ENCODE data around the gene PCBP2. TPM values are rescaled to one million over a fixed set of nuclear protein-coding genes. Genes with fewer than 3 reads are reported as not detected.
A peak's percentile ranks its signal among the peaks of the same experiment; 100 is the strongest.

PCBP2 gene
- total RNA-seq, 2 experiments from 2014 or later, result 209 to 1,015 TPM

DNA sequence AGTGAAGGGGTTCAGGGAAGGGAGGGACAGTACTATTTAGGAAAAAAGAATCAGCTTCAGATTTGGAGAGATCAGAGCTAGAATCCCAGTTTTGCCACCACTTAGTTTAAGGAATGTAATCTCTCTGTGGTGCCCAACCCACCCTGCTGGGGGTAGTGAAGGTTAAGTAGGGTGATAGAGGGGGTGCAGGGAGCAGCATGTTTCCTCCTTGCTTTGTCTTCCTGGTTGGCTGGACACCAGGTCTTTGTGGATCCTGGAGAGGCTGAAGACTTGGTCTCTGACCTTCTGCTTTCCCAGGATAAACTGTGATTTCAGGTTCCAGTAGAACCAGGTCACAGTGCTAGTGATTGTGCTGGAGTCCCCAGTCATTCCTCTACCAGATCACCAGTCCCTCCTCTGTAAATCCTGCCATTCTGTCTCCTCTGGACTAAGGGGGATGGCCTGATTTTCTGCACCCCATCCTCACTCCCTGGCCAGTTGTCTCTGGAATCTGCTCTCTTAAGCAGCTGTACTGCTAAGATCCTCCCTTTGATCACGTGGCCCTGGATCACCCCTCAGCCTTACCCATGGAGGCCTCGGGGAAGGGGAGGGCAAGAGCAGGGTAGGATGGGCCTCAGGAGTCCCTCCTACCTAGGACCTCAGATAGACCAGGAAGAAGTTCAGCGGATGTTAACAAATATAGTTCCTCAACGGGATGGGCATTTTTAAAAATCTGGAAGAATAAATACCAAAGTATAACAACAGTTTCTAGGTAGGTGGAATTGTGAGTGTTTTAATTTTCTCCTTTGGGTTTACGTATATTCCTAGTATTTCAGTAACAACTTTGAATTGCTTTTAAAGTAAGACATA lies 44.2 kb downstream of the PCBP2 start:
- Histone ChIP-seq H2AFZ (ENCODE audit: low read length) (no peak overlapping the region), H3K4me2 (ENCODE audit: low read length) (no peak overlapping the region), H3K27ac (ENCODE audit: low read depth, low read length, poor library complexity, severe bottlenecking) (no peak overlapping the region), H3K36me3 (ENCODE audit: insufficient read depth, low read length) (no peaks in the 10 kb centered on the region), H3K79me2 (ENCODE audit: insufficient read depth, low read depth, low read length) (peaks cover 9% of the 10 kb centered on the region; the same call in 1 of the 2 replicates), H3K4me1 (ENCODE audit: insufficient read depth, low read length, poor library complexity, severe bottlenecking) (peaks cover 55% of the 10 kb centered on the region), H3K9me3 (ENCODE audit: low read length) (no peaks in the 10 kb centered on the region), H3K9me2 (ENCODE audit: insufficient read depth, low read length) (no peaks in the 10 kb centered on the region), H3K4me3 (ENCODE audit: low read depth, low read length, poor library complexity, severe bottlenecking) (no peak overlapping the region), H4K20me1 (ENCODE audit: insufficient read depth, low read length) (no peaks in the 10 kb centered on the region)
- intact Hi-C loops (cut with micrococcal nuclease; ENCODE audit: unreplicated experiment), result no loop called here
- ChIA-PET POLR2A (interaction anchor here (1.0 to 1.5 kb wide), 2 partner anchors 14 to 20 kb away, joined by 3 to 5 read pairs; no protein-coding TSS in a partner anchor), CTCF (ENCODE audit: unreplicated experiment) (no interaction called here)
- BruUV-seq (replicated peaks), result no TSS peak
- TF ChIP-seq EZH2phosphoT487 (IDR thresholded peaks at IDR 0.05; ENCODE audit: borderline replicate concordance, low read depth, low read length), result no peak
- TF ChIP-seq, protein P1, sequence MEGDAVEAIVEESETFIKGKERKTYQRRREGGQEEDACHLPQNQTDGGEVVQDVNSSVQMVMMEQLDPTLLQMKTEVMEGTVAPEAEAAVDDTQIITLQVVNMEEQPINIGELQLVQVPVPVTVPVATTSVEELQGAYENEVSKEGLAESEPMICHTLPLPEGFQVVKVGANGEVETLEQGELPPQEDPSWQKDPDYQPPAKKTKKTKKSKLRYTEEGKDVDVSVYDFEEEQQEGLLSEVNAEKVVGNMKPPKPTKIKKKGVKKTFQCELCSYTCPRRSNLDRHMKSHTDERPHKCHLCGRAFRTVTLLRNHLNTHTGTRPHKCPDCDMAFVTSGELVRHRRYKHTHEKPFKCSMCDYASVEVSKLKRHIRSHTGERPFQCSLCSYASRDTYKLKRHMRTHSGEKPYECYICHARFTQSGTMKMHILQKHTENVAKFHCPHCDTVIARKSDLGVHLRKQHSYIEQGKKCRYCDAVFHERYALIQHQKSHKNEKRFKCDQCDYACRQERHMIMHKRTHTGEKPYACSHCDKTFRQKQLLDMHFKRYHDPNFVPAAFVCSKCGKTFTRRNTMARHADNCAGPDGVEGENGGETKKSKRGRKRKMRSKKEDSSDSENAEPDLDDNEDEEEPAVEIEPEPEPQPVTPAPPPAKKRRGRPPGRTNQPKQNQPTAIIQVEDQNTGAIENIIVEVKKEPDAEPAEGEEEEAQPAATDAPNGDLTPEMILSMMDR (conservative IDR thresholded peaks at IDR 0.05; ENCODE audit: low read length), result no peak
- no peak for DNase-seq (ENCODE audit: low spot score)

DNA sequence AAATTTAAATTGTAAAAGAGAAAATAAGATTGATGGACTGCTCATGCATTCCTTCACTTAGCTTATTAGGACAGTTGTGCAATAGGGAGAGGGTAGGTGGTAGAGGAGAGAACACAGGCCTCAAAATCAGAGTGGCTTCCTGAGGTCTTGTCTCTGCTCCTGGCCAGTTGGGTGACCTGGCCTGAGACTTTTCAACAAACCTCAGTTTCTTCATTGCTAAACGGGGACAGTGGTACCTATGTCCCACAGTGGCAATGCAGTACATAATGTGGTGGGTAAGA lies 44.8 kb downstream of the PCBP2 start:
- Histone ChIP-seq H3K4me2 (ENCODE audit: low read length) (0 out of 2 replicates have a peak overlapping the region, but pooled peaks have one; percentile 93), H3K4me3 (ENCODE audit: low read depth, low read length, poor library complexity, severe bottlenecking) (no peak overlapping the region), H3K27ac (ENCODE audit: low read depth, low read length, poor library complexity, severe bottlenecking) (no peak overlapping the region), H3K79me2 (ENCODE audit: insufficient read depth, low read depth, low read length) (peaks cover 12% of the 10 kb centered on the region; the same call in 1 of the 2 replicates), H3K4me1 (ENCODE audit: insufficient read depth, low read length, poor library complexity, severe bottlenecking) (peaks cover 57% of the 10 kb centered on the region), H3K9me3 (ENCODE audit: low read length) (no peaks in the 10 kb centered on the region), H3K36me3 (ENCODE audit: insufficient read depth, low read length) (no peaks in the 10 kb centered on the region), H4K20me1 (ENCODE audit: insufficient read depth, low read length) (no peaks in the 10 kb centered on the region), H3K9me2 (ENCODE audit: insufficient read depth, low read length) (no peaks in the 10 kb centered on the region), H2AFZ (ENCODE audit: low read length) (no peak overlapping the region)
- TF ChIP-seq, protein P1 (conservative IDR thresholded peaks at IDR 0.05; ENCODE audit: low read length), result no peak
- TF ChIP-seq EZH2phosphoT487 (IDR thresholded peaks at IDR 0.05; ENCODE audit: borderline replicate concordance, low read depth, low read length), result no peak
- ChIA-PET POLR2A (interaction anchor here (1.0 kb wide), 1 partner anchor 20 kb away, joined by 3 read pairs; no protein-coding TSS in a partner anchor), CTCF (ENCODE audit: unreplicated experiment) (no interaction called here)
- BruUV-seq (replicated peaks), result no TSS peak
- DNase-seq (ENCODE audit: low spot score), result no peak
- intact Hi-C loops (cut with micrococcal nuclease; ENCODE audit: unreplicated experiment), result no loop called here

DNA sequence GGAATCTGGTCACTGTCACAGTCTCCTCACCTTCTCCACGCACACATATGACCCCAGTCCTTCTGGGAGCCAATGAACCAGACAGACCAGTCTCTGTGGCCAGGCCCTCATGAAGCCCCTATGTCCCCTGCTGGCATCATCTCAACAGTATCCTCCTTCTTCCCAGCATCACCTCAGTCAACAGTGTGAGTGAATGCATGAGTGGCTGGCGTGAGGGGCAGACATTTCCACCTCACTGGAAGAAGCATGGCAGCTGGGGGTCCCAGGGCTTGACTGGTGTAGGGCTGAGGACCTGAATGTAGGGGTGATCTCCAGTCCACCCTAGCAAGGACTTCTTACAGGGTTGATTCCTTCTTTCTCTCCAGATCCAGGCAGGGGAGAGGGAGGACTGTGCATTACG lies 45.6 kb downstream of the PCBP2 start:
- POLR2A ChIA-PET, result interaction anchor here (0.8 to 1.5 kb wide), 3 partner anchors 12 to 19 kb away, joined by 3 to 7 read pairs (median 3); no protein-coding TSS in a partner anchor
- H3K4me2 ChIP-seq (ENCODE audit: low read length), result peak overlapping the region; percentile 93
- no peaks in the 10 kb centered on the region for H4K20me1 ChIP-seq (ENCODE audit: insufficient read depth, low read length)
- H3K79me2 ChIP-seq (ENCODE audit: insufficient read depth, low read depth, low read length), result peaks cover 19% of the 10 kb centered on the region
- CTCF ChIA-PET (ENCODE audit: unreplicated experiment), result interaction anchor here (0.6 to 1.1 kb wide), 2 partner anchors 84 to 145 kb away, joined by 3 to 4 read pairs; no protein-coding TSS in a partner anchor
- H2AFZ ChIP-seq (ENCODE audit: low read length), result no peak overlapping the region
- H3K9me3 ChIP-seq (ENCODE audit: low read length), result no peaks in the 10 kb centered on the region
- DNase-seq (ENCODE audit: low spot score), result no peak
- intact Hi-C loops (cut with micrococcal nuclease; ENCODE audit: unreplicated experiment), result no loop called here
- H3K9me2 ChIP-seq (ENCODE audit: insufficient read depth, low read length), result no peaks in the 10 kb centered on the region
- H3K27ac ChIP-seq (ENCODE audit: low read depth, low read length, poor library complexity, severe bottlenecking), result no peak overlapping the region
- H3K4me1 ChIP-seq (ENCODE audit: insufficient read depth, low read length, poor library complexity, severe bottlenecking), result peaks cover 60% of the 10 kb centered on the region
- H3K4me3 ChIP-seq (ENCODE audit: low read depth, low read length, poor library complexity, severe bottlenecking), result no peak overlapping the region
- no peaks in the 10 kb centered on the region for H3K36me3 ChIP-seq (ENCODE audit: insufficient read depth, low read length)
- no TSS peak for BruUV-seq (replicated peaks)
- TF ChIP-seq EZH2phosphoT487 (IDR thresholded peaks at IDR 0.05; ENCODE audit: borderline replicate concordance, low read depth, low read length), result no peak
- TF ChIP-seq, protein P1 (conservative IDR thresholded peaks at IDR 0.05; ENCODE audit: low read length), result no peak

All from OCI-LY7 (cell line).